Large intestine (tissue), 1 donor: ENCODE data around the gene LEPROT. TPM values are rescaled to one million over a fixed set of nuclear protein-coding genes. Genes with fewer than 3 reads are reported as not detected.

Experiments used
- polyA plus RNA-seq: library from polyadenylated mRNA; unstranded; fragments of 120-200 nt; gene quantifications from one replicate; pipeline ENCODE4 v1.2.1, GENCODE V29; 2013

The LEPROT gene
- polyA plus RNA-seq, 1 donor, result 66.1 TPM

Other genes with a start within 250 kb of the LEPROT start
- 8.6 TPM for gene DNAJC6, start 111.1 kb upstream of the LEPROT start, polyA plus RNA-seq
- 4.6 TPM for gene LEPR, start within 50 bp of the LEPROT start, polyA plus RNA-seq